HL-60 (cell line): ENCODE measurements around the gene MACROD2.

ENCODE experiments used
- POLR2AphosphoS5 ChIP-seq: IDR thresholded peaks from 2 replicates; pipeline ENCODE4 v1.6.1; 2012; ENCODE audit warnings: low read depth
- TF ChIP-seq, protein P1 (sequence below): IDR thresholded peaks from one replicate; pipeline ENCODE4 v1.5.1; 2011; ENCODE audit warnings: low read length, control low read depth, inconsistent platforms; ENCODE audit not compliant: insufficient read depth
- TF ChIP-seq, protein P2 (sequence below): IDR thresholded peaks from 2 replicates; pipeline ENCODE4 v1.6.1; 2012; ENCODE audit warnings: low read depth; ENCODE audit not compliant: insufficient replicate concordance

DNA sequence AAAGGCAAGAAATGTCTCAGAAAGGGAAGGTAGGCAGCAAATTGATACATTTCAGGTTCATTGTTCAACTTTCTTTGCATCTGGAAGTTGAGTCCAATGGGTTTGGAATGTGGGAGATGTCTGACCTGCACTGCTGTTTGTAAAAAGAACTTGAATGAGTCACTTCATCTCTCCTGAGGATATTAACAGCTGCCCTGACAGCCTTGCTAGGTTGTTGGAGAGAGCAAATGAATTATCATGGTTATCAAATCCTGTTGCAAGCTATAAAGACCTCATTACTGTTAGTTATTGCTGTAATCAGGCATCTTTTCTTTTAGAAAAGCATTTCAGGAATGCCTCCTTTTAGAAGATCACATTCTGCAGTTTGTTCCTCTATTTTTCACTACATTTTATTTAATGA, 365.1 kb downstream of the MACROD2 start:
- TF ChIP-seq, protein P1, sequence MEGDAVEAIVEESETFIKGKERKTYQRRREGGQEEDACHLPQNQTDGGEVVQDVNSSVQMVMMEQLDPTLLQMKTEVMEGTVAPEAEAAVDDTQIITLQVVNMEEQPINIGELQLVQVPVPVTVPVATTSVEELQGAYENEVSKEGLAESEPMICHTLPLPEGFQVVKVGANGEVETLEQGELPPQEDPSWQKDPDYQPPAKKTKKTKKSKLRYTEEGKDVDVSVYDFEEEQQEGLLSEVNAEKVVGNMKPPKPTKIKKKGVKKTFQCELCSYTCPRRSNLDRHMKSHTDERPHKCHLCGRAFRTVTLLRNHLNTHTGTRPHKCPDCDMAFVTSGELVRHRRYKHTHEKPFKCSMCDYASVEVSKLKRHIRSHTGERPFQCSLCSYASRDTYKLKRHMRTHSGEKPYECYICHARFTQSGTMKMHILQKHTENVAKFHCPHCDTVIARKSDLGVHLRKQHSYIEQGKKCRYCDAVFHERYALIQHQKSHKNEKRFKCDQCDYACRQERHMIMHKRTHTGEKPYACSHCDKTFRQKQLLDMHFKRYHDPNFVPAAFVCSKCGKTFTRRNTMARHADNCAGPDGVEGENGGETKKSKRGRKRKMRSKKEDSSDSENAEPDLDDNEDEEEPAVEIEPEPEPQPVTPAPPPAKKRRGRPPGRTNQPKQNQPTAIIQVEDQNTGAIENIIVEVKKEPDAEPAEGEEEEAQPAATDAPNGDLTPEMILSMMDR: no peak
- no peak for TF ChIP-seq POLR2AphosphoS5
- TF ChIP-seq, protein P2, sequence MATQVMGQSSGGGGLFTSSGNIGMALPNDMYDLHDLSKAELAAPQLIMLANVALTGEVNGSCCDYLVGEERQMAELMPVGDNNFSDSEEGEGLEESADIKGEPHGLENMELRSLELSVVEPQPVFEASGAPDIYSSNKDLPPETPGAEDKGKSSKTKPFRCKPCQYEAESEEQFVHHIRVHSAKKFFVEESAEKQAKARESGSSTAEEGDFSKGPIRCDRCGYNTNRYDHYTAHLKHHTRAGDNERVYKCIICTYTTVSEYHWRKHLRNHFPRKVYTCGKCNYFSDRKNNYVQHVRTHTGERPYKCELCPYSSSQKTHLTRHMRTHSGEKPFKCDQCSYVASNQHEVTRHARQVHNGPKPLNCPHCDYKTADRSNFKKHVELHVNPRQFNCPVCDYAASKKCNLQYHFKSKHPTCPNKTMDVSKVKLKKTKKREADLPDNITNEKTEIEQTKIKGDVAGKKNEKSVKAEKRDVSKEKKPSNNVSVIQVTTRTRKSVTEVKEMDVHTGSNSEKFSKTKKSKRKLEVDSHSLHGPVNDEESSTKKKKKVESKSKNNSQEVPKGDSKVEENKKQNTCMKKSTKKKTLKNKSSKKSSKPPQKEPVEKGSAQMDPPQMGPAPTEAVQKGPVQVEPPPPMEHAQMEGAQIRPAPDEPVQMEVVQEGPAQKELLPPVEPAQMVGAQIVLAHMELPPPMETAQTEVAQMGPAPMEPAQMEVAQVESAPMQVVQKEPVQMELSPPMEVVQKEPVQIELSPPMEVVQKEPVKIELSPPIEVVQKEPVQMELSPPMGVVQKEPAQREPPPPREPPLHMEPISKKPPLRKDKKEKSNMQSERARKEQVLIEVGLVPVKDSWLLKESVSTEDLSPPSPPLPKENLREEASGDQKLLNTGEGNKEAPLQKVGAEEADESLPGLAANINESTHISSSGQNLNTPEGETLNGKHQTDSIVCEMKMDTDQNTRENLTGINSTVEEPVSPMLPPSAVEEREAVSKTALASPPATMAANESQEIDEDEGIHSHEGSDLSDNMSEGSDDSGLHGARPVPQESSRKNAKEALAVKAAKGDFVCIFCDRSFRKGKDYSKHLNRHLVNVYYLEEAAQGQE: no peak
